CD4-positive, alpha-beta memory T cell (primary cell): Measurements from ENCODE around the gene CDC123. TPM values are rescaled to one million over a fixed set of nuclear protein-coding genes. Genes with fewer than 3 reads are reported as not detected.

Source experiments
- CTCF ChIA-PET: fragments of 350-600 bp; sonication (Branson Sonifier 250); formaldehyde crosslinking; loops from one replicate; lab custom pipeline; 2021; ENCODE audit warnings: inconsistent platforms; ENCODE audit not compliant: partially characterized antibody; lab: Charles Lee
- POLR2A ChIA-PET: fragments of 350-600 bp; sonication (Branson Sonifier 250); formaldehyde crosslinking; loops from one replicate; lab custom pipeline; 2021; ENCODE audit not compliant: partially characterized antibody; lab: Charles Lee
- DNase-seq, 5 donors: peaks; one replicate each; pipeline versions ENCODE4 v3.0.0 to v3.0.0-alpha.2; 2020 to 2022; ENCODE audit warnings: mixed read lengths in 1 of 5
- H3K27ac ChIP-seq: one replicate; pipeline ENCODE4 v1.7.0; 2013; ENCODE audit warnings: low read depth, low read length
- H3K27me3 ChIP-seq: 2 replicates; pipeline ENCODE4 v1.7.0; 2013; ENCODE audit warnings: mild to moderate bottlenecking, low read length, moderate library complexity; ENCODE audit not compliant: insufficient read depth
- H3K36me3 ChIP-seq: 2 replicates; pipeline ENCODE4 v1.7.0; 2013; ENCODE audit warnings: mild to moderate bottlenecking, low read length, moderate library complexity; ENCODE audit not compliant: insufficient read depth
- H3K4me1 ChIP-seq: 2 replicates; pipeline ENCODE4 v1.7.0; 2013; ENCODE audit warnings: mild to moderate bottlenecking, low read length, moderate library complexity; ENCODE audit not compliant: insufficient read depth
- H3K4me3 ChIP-seq, 2 donors: one replicate each; pipeline ENCODE4 v1.7.0; 2013; ENCODE audit warnings: low read length in 2 of 2, mild to moderate bottlenecking in 1 of 2
- H3K9me3 ChIP-seq, 2 donors: one replicate each; pipeline ENCODE4 v1.7.0; 2013; ENCODE audit warnings: low read length in 2 of 2, control low read depth in 1 of 2; ENCODE audit not compliant: control insufficient read depth in 1 of 2
- H3K27ac Mint-ChIP-seq, 7 donors: one replicate each; pipeline ENCODE4 v1.8.0; 2020 to 2021; ENCODE audit warnings: mixed read lengths in 7 of 7, mild to moderate bottlenecking in 6 of 7, inconsistent platforms in 3 of 7, moderate library complexity in 3 of 7
- H3K27me3 Mint-ChIP-seq, 2 donors: one replicate each; pipeline ENCODE4 v1.8.0; 2020 to 2021; ENCODE audit warnings: mixed read lengths in 2 of 2
- H3K36me3 Mint-ChIP-seq, 2 donors: one replicate each; pipeline ENCODE4 v1.8.0; 2020 to 2021; ENCODE audit warnings: mixed read lengths in 2 of 2, inconsistent platforms in 1 of 2, mild to moderate bottlenecking in 1 of 2
- H3K4me1 Mint-ChIP-seq, 4 donors: one replicate each; pipeline ENCODE4 v1.8.0; 2020 to 2021; ENCODE audit warnings: mixed read lengths in 4 of 4, mild to moderate bottlenecking in 1 of 4
- H3K4me3 Mint-ChIP-seq, 8 donors: one replicate each; pipeline ENCODE4 v1.8.0; 2020 to 2021; ENCODE audit warnings: mixed read lengths in 8 of 8, mild to moderate bottlenecking in 7 of 8, moderate library complexity in 6 of 8, inconsistent platforms in 3 of 8
- H3K9me3 Mint-ChIP-seq, 8 donors: one replicate each; pipeline ENCODE4 v1.8.0; 2020 to 2021; ENCODE audit warnings: mixed read lengths in 8 of 8, mild to moderate bottlenecking in 5 of 8, inconsistent platforms in 3 of 8, moderate library complexity in 1 of 8
- intact Hi-C: fragments of 100-400 bp; cut with micrococcal nuclease; formaldehyde crosslinking; loops from one replicate; pipeline ENCODE4 v1.15.1; 2023
- polyA plus RNA-seq, 2 donors: library from polyadenylated mRNA; unstranded; fragments of 300-500 nt; fragmentation: Illumina TruSeq; gene quantifications; one replicate each; pipeline ENCODE4 v1.2.3, GENCODE V29; 2021
- total RNA-seq, 2 experiments: library from RNA; stranded (reverse); gene quantifications; one replicate each; pipeline ENCODE4 v1.2.3, GENCODE V29; 2021

Gene CDC123, protein sequence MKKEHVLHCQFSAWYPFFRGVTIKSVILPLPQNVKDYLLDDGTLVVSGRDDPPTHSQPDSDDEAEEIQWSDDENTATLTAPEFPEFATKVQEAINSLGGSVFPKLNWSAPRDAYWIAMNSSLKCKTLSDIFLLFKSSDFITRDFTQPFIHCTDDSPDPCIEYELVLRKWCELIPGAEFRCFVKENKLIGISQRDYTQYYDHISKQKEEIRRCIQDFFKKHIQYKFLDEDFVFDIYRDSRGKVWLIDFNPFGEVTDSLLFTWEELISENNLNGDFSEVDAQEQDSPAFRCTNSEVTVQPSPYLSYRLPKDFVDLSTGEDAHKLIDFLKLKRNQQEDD
- total RNA-seq (10 to 100 TPM; 40.7 to 41.8 TPM), polyA plus RNA-seq (100 to 1,000 TPM; 101 to 124 TPM)

- peaks cover 18 to 41% of the 10 kb centered on the region in 2 donors for H3K36me3 Mint-ChIP-seq
- Histone ChIP-seq H3K9me3 (no peaks in the 10 kb centered on the region), H3K4me3 (peak within 1 kb of the TSS; percentile 78 to 93), H3K36me3 (peaks cover 12% of the 10 kb centered on the region), H3K4me1 (peaks cover 43% of the 10 kb centered on the region), H3K27ac (peak within 1 kb of the TSS; percentile 96), H3K27me3 (no peaks in the 10 kb centered on the region)
- intact Hi-C loops: loop anchor here (1.0 to 2.0 kb wide), 6 partner anchors 15 to 153 kb away; partner anchors contain the start of genes CAMK1D and DHTKD1
- ChIA-PET POLR2A (interaction anchor here (0.8 to 2.4 kb wide), 19 partner anchors 9 to 1106 kb away, joined by 3 to 40 read pairs (median 5); partner anchors contain the start of genes CAMK1D, DHTKD1, PHYH and UPF2), CTCF (interaction anchor here (0.9 to 4.2 kb wide), 9 partner anchors 14 to 904 kb away, joined by 3 to 31 read pairs (median 4); partner anchors contain the start of gene OPTN)
- peak; percentile 85 to 89 (median 88) for DNase-seq
- H3K9me3 Mint-ChIP-seq: no peaks in the 10 kb centered on the region
- H3K4me1 Mint-ChIP-seq: peaks cover 36 to 72% (median 54%) of the 10 kb centered on the region in 4 donors
- H3K4me3 Mint-ChIP-seq: peak within 1 kb of the TSS; percentile 95 to 99 (median 98)
- peak within 1 kb of the TSS; percentile 97 to 100 (median 99) for H3K27ac Mint-ChIP-seq
- H3K27me3 Mint-ChIP-seq: no peaks in the 10 kb centered on the region
These were observed at the start of gene CDC123, which contains the start of gene NUDT5 for GRCh38 chr10:12195603-12196506. TSS of gene CDC123 (plus strand) at chr10:12196188. CDS start at chr10:12196246, 58 bp downstream. TSS of gene NUDT5 (minus strand) at chr10:12195891. CDS start at chr10:12186291, 9,600 bp downstream.

DNA sequence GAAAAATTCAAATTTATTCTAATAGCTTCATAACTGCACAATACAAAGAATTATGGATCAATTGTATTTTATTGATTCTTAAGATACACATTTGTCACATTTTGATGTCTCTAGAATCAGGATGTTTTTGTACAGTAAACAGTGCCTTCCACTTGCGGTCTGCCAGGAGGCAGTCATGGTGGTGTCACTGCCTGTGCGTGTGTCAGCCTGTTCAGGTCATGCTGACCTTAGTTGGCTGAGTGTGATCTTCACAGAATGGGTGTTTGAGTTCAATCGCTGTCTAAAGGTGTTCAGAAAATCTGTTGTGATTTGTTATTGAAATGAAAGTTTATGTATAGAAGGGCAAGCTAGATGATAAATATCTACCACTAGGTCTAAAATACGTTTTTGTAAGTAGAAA, 45.8 kb upstream of the CDC123 start:
- Histone ChIP-seq H3K4me1 (no peaks in the 10 kb centered on the region), H3K4me3 (no peak overlapping the region), H3K27me3 (no peaks in the 10 kb centered on the region), H3K27ac (no peak overlapping the region), H3K36me3 (peaks cover 11% of the 10 kb centered on the region), H3K9me3 (no peaks in the 10 kb centered on the region)
- H3K36me3 Mint-ChIP-seq: peaks cover 24 to 48% of the 10 kb centered on the region in 2 donors
- peaks cover 0 to 5% (median 0%) of the 10 kb centered on the region in 4 donors for H3K4me1 Mint-ChIP-seq
- no peak overlapping the region for H3K4me3 Mint-ChIP-seq
- POLR2A ChIA-PET: no interaction called here
- CTCF ChIA-PET: no interaction called here
- no peak overlapping the region for H3K27ac Mint-ChIP-seq
- DNase-seq: no peak
- no peaks in the 10 kb centered on the region for H3K9me3 Mint-ChIP-seq
- intact Hi-C loops: no loop called here
- no peaks in the 10 kb centered on the region for H3K27me3 Mint-ChIP-seq

GRCh38 chr10:12154516-12154915, 41.5 kb upstream of the CDC123 start:
- Mint-ChIP-seq H3K4me3 (no peak overlapping the region), H3K4me1 (peaks cover 0 to 7% (median 0%) of the 10 kb centered on the region in 4 donors), H3K36me3 (peaks cover 32 to 53% of the 10 kb centered on the region in 2 donors), H3K27ac (peak overlapping the region in 2 of 7 donors; percentile 5 to 25), H3K27me3 (no peaks in the 10 kb centered on the region), H3K9me3 (no peaks in the 10 kb centered on the region)
- CTCF ChIA-PET: no interaction called here
- Histone ChIP-seq H3K4me1 (no peaks in the 10 kb centered on the region), H3K27ac (no peak overlapping the region), H3K36me3 (peaks cover 14% of the 10 kb centered on the region), H3K9me3 (no peaks in the 10 kb centered on the region), H3K27me3 (no peaks in the 10 kb centered on the region), H3K4me3 (no peak overlapping the region)
- intact Hi-C loops: no loop called here
- no peak for DNase-seq
- POLR2A ChIA-PET: no interaction called here

GRCh38 chr10:12156367-12157123, 39.4 kb upstream of the CDC123 start:
- no peak for DNase-seq
- Histone ChIP-seq H3K27me3 (no peaks in the 10 kb centered on the region), H3K4me3 (no peak overlapping the region), H3K9me3 (no peaks in the 10 kb centered on the region), H3K27ac (no peak overlapping the region), H3K4me1 (no peaks in the 10 kb centered on the region), H3K36me3 (peaks cover 11% of the 10 kb centered on the region)
- H3K4me3 Mint-ChIP-seq: no peak overlapping the region
- H3K4me1 Mint-ChIP-seq: peaks cover 0 to 5% (median 0%) of the 10 kb centered on the region in 4 donors
- peak overlapping the region in 3 of 7 donors; percentile 8 to 50 (median 9) for H3K27ac Mint-ChIP-seq
- H3K27me3 Mint-ChIP-seq: no peaks in the 10 kb centered on the region
- H3K9me3 Mint-ChIP-seq: no peaks in the 10 kb centered on the region
- ChIA-PET CTCF (no interaction called here), POLR2A (no interaction called here)
- intact Hi-C loops: no loop called here
- peaks cover 24 to 54% of the 10 kb centered on the region in 2 donors for H3K36me3 Mint-ChIP-seq

DNA sequence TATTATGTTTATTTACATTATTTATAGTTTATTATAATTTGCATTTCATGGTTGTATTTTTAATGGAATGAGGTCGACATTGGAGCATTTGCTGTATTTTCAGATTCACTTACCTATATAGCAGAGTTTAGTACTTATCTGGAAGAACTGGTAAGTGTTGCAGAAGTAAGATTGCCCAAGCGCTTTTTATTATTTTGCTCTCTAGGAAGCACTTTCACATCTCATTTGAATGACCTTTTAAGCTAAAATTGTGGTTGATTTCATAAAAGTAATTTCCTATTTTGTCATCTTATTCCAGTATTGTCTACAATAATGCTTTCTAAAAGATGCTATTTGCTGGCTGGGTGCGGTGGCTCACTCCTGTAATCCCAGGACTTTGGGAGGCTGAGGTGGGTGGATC, 37.9 kb upstream of the CDC123 start:
- no peak for DNase-seq
- Mint-ChIP-seq H3K9me3 (no peaks in the 10 kb centered on the region), H3K27me3 (no peaks in the 10 kb centered on the region), H3K4me3 (no peak overlapping the region), H3K27ac (no peak overlapping the region), H3K4me1 (peaks cover 0 to 4% (median 0%) of the 10 kb centered on the region in 4 donors), H3K36me3 (peaks cover 37 to 63% of the 10 kb centered on the region in 2 donors)
- ChIA-PET POLR2A (no interaction called here), CTCF (no interaction called here)
- Histone ChIP-seq H3K27me3 (no peaks in the 10 kb centered on the region), H3K4me1 (no peaks in the 10 kb centered on the region), H3K9me3 (no peaks in the 10 kb centered on the region), H3K4me3 (no peak overlapping the region), H3K27ac (no peak overlapping the region), H3K36me3 (peaks cover 11% of the 10 kb centered on the region)
- intact Hi-C loops: no loop called here

GRCh38 chr10:12160664-12161063, 35.3 kb upstream of the CDC123 start:
- intact Hi-C loops: no loop called here
- Histone ChIP-seq H3K27me3 (no peaks in the 10 kb centered on the region), H3K36me3 (peaks cover 11% of the 10 kb centered on the region), H3K27ac (no peak overlapping the region), H3K9me3 (no peaks in the 10 kb centered on the region), H3K4me1 (no peaks in the 10 kb centered on the region), H3K4me3 (no peak overlapping the region)
- CTCF ChIA-PET: no interaction called here
- no peak for DNase-seq
- Mint-ChIP-seq H3K36me3 (peaks cover 43 to 60% of the 10 kb centered on the region in 2 donors), H3K27ac (peak overlapping the region in 1 of 7 donors; percentile 29), H3K9me3 (no peaks in the 10 kb centered on the region), H3K27me3 (no peaks in the 10 kb centered on the region), H3K4me3 (no peak overlapping the region), H3K4me1 (peaks cover 0 to 1% (median 0%) of the 10 kb centered on the region in 4 donors)
- POLR2A ChIA-PET: no interaction called here
